GM18517 (cell line): Measurements from ENCODE around the gene CEACAM21.

ENCODE experiments used
- ATAC-seq: cut with Tn5 transposase; IDR thresholded peaks from one replicate; pipeline ENCODE4 v1.9.1; 2021; ENCODE audit warnings: mild to moderate bottlenecking, moderate library complexity; ENCODE audit not compliant: unreplicated experiment

CEACAM21 gene

GRCh38 chr19:41584260-41584810 is 8.4 kb downstream of the CEACAM21 start:
- no peak for ATAC-seq

- no peak for ATAC-seq
These were observed 9.0 kb downstream of the CEACAM21 start for GRCh38 chr19:41584931-41585330.

GRCh38 chr19:41586064-41586463 is 10.1 kb downstream of the CEACAM21 start:
- ATAC-seq = no peak

GRCh38 chr19:41587101-41587837 is 11.3 kb downstream of the CEACAM21 start:
- no peak for ATAC-seq

DNA sequence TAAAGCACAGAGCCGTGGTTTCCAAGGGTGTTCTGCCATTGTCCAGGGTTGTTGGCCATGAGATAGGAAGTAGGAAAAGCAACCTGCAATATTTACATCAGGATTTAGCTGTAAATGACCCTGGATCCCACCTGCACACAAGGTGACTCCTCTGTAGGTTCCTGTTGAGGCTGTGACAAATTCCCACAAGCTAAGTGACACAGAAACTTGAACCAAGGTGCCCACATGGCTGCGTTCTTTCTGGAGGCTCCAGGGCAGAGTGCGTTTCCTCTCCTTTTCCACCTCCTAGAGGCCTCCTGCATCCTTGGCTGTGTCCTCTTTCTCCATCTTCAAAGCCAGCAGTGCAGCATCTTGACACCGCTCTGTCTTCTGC is 11.9 kb downstream of the CEACAM21 start:
- no peak for ATAC-seq

DNA sequence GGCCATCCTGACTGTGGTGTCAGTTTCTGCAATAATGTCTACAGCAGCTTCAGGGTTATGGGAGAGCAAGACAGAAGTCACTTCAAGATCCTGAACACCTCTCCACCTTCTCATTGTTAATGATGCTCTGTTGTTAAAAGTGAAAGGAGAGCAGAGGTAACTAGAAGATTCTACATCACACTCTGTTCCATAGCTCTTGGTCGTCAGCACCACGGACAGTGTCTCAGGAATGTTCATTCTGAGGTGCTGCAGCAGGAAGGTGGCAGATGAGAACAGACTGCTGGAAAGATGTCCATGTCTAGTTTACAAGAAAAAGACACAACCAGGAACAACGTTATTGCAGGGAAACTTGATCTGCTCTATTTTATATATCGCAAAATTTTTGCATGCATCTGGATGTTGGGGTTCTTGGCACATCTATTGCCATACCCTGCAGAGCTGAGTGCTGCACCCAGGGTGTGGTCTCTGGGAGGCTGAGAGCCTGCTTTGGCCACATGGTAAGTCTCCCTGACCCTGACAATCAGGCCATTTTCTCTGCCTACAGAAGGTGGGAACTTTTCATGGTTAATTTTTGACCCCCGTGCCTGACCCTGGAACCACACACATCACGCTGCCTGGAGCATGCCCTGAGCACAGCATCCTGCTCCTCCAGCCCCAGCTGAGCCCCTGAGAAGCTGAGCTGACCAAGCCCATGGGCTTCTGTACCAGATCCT is 12.7 kb downstream of the CEACAM21 start:
- ATAC-seq = no peak

DNA sequence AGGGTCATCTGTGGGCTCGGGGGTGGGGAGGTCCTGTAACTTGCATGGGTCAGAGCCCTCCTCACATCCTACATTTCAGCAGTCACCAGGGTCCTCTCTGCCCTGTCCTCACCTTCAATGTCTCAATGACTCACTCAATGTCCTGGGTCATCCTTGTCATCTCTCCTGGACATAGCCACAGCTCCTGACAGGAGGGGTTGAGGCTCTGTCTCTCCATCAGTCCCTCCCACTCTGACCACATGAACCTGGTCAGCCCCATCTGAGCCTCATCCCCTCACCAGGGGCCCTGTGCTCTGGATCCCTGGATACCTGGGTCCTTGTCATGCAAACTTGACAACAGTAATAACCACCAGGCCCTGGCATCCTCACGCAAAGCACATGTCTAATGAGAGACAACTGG is 13.4 kb downstream of the CEACAM21 start:
- no peak for ATAC-seq

GRCh38 chr19:41590936-41591335 is 15.0 kb downstream of the CEACAM21 start:
- no peak for ATAC-seq

DNA sequence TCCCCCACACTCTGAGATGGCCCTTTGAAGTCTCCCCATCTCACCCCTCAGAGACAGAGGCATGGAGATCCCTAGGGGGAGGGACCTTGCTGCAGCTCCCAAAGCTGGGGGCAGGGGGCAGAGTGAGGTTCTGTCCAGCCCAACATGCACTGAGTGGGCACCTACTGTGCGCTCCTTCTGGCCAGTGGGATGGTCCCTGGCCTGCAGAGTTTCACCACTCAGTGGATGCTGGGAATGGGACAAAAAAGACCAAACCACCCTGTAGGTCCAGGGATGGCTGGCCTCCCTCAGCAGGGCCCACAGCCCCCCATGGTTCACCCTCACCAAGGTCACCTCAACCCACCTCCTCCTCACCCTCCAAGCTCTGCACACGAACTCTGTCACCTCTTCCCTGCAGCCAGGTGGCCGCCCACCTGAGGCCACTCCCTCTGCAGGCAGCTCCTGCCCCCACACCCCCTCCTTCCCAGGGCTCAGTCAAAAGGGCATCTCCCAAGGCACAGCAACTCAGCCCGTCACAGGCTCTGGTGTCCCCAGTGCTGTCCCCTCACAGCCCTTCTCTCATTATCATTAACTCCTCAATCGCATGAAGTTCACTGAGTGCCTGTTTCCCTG is 16.1 kb downstream of the CEACAM21 start:
- no peak for ATAC-seq

DNA sequence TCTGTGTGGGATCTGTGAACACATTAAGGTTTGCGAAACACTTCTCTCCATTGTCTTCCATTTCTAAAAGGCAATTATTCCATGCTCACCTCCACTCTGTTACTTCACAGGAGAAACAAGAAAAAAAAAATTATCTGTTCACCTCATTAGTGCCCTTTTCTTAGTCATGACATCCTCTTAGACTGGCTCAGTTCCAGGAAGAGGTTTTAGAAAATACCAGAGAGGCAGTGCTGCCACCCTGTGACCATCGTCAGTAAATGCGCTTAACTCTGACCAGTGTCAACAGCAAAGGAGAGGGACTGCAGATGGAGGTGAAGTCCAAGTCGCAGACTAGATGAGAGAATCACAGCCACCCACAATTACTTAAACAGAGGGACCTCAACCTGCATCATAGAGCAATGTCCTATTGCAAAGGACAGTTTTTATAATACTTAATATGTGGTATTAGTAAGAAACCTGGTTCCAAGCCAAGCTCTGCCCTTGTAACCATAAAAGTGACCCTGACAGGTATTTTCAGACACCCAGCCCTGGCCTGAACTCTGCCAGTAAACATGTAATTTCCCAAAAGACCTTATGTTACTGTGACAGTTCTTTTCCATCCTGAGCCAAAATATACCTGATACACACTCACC is 19.4 kb downstream of the CEACAM21 start:
- peak; percentile 59 for ATAC-seq

GRCh38 chr19:41595890-41596280 is 19.9 kb downstream of the CEACAM21 start:
- ATAC-seq = no peak

GRCh38 chr19:41597600-41598041 is 21.7 kb downstream of the CEACAM21 start:
- ATAC-seq = no peak

GRCh38 chr19:41599175-41599966 is 23.4 kb downstream of the CEACAM21 start:
- no peak for ATAC-seq

- ATAC-seq = no peak
These were observed 25.8 kb downstream of the CEACAM21 start for GRCh38 chr19:41601771-41602170.

- ATAC-seq = no peak
These were observed 28.9 kb downstream of the CEACAM21 start for GRCh38 chr19:41604831-41605230.

- ATAC-seq = no peak
These were observed 30.4 kb downstream of the CEACAM21 start for GRCh38 chr19:41606215-41606837.

- ATAC-seq = no peak
These were observed 31.7 kb downstream of the CEACAM21 start for GRCh38 chr19:41607668-41608067.

- no peak for ATAC-seq
These were observed 34.8 kb downstream of the CEACAM21 start for GRCh38 chr19:41610789-41611188.

- no peak for ATAC-seq
These were observed 36.5 kb downstream of the CEACAM21 start for GRCh38 chr19:41612483-41612882.

GRCh38 chr19:41615207-41615606 is 39.2 kb downstream of the CEACAM21 start:
- no peak for ATAC-seq
